ENCODE results near the gene LGALS1. TPM values are rescaled to one million over a fixed set of nuclear protein-coding genes. Genes with fewer than 3 reads are reported as not detected.

The LGALS1 gene
- total RNA-seq, 1 donor from 2014 or later, result 1,340 TPM

DNA sequence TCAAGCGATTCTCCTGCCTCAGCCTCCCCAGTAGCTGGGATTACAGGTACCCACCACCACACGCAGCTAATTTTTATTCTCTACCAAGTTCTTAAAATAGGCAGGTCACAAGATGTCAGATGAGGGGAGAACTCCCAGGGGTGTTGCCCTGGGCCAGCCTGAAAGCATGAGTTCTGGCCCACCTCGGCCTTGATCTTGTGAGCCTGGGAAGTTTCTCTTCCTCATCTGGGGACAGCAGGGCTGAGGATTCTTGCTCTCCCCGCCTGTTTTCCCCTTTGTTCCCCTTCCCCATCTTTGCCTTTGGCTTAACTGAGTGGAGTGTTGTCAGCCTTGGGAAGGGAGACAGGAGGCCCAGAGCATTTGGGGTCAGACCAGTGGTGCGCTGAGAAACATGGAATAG, 13.4 kb upstream of the LGALS1 start:
- DNase-seq, result no peak

GRCh38 chr22:37663521-37664140, 11.8 kb upstream of the LGALS1 start:
- DNase-seq, result no peak

- DNase-seq, result no peak
Measured at GRCh38 chr22:37664249-37665101, 11.0 kb upstream of the LGALS1 start.

DNA sequence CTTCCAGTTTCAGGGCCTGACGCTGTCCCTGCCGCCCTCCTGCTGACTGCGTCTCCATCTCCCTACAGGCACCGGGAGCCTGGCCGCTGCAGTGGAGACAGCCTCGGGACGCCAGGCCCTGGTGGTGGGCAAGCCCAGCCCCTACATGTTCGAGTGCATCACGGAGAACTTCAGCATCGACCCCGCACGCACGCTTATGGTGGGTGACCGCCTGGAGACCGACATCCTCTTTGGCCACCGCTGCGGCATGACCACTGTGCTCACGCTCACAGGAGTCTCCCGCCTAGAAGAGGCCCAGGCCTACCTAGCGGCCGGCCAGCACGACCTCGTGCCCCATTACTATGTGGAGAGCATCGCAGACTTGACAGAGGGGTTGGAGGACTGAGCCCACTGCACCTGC, 9.9 kb upstream of the LGALS1 start:
- no peak for DNase-seq

DNA sequence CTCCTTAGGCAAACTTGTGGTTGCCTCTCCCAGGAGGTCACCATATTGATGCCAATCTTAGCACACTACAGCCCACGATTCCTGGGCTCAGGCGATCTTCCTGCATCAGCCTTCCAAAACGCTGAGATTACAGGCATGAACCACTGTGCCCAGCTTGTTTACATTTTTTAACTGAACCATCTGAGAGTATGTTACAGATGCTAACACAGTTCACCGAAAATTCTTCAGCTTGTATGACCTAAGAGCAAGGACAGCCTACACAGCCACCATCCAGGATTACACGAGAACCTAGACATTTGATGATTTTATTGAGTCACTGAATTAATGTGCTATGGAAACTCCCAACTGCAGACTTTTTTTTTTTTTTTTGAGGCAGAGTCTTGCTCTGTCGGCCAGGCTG, 5.8 kb upstream of the LGALS1 start:
- DNase-seq, result no peak

GRCh38 chr22:37672206-37672919, 3.1 kb upstream of the LGALS1 start:
- no peak for DNase-seq

DNA sequence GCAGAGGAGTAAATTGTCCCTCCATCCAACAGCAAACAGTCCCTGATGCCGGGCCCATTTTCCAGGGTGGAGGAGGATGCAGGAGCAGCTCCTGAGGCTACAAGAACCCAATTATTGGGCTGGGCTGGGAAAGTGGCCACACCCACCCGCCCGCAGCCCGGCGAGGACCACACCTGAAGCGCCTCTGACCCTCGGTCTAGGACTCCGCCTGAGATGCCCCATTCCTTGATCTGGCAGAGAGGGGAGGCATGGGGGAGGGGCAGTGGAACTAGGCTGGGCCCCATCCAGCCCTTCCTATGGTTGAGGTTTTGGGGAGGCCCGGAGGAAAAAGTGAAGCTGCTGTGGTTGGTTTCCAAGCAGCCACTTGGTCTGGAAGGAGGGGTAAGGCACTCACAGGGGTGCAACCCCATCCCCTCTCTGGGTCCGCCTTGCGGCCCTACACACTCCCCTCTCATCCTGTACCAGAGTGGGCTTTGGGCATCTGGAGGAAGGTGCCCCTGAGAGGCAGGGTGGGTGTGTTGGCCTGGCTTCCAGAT, 2.4 kb upstream of the LGALS1 start:
- DNase-seq, result no peak

- no peak for DNase-seq
Measured at GRCh38 chr22:37674248-37674647, 1.2 kb upstream of the LGALS1 start.

GRCh38 chr22:37675930-37676735, 697 bp downstream of the LGALS1 start:
- no peak for DNase-seq

DNA sequence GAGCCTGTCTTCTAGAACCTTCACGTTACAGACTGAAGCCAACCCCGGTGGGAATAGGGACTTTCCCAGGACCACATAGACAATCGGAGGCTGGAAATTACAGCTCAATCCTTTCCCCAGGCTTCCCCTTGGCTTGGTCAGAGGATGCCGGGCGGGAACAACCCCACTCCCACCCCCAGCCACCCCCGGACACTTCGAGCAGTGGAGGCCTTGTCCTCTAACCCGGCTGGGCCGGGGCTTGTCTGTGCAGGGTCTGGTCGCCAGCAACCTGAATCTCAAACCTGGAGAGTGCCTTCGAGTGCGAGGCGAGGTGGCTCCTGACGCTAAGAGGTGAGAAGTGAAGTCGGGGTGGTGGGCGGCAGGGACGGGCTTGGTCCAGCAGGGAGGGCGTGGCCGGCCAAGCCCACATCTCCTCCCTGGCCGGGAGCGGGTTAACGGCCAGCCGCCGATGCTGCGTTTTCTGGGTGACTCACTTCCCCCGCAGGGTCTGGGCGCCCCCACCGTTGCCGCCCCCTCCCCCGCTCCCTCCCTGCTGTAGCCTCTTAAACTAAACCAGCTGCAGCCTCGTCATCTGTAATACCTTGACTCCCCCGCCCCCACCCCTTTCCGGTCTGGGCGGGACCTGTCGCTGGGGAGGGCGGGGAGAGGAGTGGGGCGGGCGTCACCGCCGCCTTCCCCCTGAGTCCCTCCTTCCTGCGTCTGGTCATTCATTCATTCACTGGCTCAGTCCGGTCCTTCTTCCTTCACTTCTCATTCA, 1.5 kb downstream of the LGALS1 start:
- peak; percentile 84 for DNase-seq

DNA sequence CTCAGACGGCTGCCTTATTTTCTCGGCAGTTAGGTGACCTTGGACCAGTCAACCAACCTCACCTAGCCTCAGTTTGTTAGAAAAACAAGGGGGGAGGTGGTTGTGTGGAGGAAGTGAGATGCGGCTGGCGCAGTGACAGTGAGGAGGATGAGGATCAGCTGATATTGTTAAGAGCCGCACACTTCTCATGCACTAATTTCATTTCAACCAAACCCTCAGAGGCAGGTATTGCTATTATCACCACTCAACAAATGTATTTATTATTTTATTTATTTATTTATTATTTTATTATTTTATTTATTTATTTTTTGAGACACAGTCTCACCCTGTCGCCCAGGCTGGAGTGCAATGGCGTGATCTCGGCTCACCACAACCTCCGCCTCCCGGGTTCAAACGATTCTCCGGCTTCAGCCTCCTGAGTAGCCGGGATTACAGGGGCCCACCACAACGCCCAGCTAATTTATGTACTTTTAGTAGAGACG, 2.1 kb downstream of the LGALS1 start:
- no peak for DNase-seq

GRCh38 chr22:37678372-37678771, 2.9 kb downstream of the LGALS1 start:
- DNase-seq, result no peak

DNA sequence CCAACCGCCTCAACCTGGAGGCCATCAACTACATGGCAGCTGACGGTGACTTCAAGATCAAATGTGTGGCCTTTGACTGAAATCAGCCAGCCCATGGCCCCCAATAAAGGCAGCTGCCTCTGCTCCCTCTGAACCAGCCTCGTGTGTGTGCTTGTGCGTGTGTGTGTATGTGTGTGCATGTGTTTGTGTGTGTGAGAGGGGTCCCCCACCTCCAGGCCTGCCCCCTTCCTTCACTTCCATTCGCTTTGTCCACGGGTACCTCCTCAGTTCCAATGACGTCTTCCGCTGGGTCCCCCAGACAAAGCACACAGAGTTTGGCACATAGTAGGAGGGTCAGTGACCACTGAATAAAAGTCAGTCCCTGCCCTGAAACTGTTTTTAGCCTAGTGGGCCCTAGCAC, 4.2 kb downstream of the LGALS1 start:
- DNase-seq, result no peak

- no peak for DNase-seq
Measured at GRCh38 chr22:37680191-37680851, 4.9 kb downstream of the LGALS1 start.

DNA sequence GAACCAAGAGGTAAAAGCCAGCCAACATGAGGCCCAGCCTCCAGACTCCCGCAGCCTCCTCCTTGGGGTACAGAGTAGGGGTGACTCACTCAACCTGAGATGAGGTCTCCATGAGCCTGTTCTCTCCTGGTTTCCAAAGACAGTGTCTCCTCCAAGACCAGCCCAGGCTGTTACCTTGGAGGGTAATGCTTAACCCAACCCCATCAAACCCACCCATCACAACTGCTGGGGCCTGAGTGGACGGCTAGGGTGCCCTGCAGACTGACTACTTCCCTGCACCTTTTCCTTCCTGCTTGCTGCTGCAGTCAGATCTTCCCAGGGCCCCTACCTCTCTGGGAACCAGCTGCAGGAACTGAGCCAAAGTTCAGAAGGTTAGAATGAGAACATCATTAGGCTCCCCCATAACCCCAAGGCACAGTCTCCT, 5.6 kb downstream of the LGALS1 start:
- DNase-seq, result no peak

DNA sequence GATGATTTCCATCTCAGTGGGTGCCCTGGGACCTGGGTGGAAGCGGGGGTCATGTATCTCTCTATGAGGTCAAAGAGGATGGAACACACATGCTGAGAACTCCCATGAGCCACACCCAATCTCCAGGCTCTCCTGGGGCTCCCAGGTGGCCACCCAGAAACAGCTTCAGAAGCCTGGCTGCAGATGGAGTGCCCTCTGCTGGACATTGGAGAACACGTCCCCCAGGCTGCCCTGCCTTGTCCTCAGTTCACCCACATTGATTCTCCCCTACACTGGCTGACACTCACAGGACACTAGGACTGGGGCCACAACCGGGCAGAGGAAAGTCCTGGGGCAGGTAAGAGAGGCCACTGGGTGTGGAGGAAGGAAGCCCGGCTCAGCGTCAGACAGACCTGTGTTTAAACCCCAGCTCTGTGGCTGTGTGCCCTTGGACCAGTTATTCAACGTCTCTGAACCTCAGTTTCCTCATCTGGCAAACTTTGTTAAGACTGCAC, 6.2 kb downstream of the LGALS1 start:
- peak; percentile 40 for DNase-seq

DNA sequence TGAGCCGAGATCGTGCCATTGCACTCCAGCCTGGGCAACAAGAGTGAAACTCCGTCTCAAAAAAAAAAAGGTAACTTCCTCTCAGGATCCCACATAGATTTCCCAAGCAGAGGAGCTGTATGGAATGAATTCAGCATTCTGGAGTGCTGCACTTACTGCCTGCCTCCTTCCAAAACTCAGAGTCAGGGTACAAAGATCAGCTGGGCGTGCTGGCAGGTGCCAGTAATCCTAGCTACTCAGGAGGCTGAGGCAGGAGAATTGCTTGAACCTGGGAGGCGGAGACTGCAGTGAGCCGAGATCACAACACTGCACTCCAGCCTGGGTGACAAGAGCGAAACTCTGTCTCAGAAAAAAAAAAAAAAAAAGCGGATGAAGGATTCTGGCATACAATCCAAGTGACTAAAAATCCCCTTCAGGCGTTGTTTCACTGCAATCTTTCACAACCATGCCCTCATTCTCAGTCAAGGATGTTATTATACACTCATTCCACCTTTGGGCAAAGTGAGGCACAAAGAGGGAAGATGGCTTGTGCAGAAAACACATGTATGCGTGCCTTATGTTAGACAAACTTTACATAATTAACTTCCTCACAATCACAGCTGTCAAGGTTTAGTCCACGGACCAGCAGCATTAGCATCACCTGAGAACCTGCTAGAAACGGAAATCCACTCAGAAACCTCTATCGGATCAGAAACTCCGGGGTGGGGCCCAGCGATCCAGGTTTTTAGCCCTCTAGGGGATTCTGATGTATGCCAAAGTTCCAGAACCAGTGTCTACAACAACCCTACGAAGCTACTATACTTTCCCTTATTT, 9.6 kb downstream of the LGALS1 start:
- no peak for DNase-seq

- peak; percentile 90 for DNase-seq
Measured at GRCh38 chr22:37686002-37686982, 10.9 kb downstream of the LGALS1 start, which contains the start of gene NOL12. TSS of gene NOL12 (plus strand) at chr22:37686343. CDS start at chr22:37686393, 50 bp downstream.

Data from skin of body (tissue), 2 donors.